H1 (cell line): ENCODE measurements around the gene POLR1C. TPM values are rescaled to one million over a fixed set of nuclear protein-coding genes. Genes with fewer than 3 reads are reported as not detected.

ENCODE experiments used
- CTCF ChIA-PET: fragments of 300-600 bp; sonication (Branson Sonifier 250); formaldehyde crosslinking; loops from one replicate; lab custom pipeline; 2021; ENCODE audit not compliant: partially characterized antibody; lab: Charles Lee
- POLR2A ChIA-PET: fragments of 300-600 bp; sonication (Branson Sonifier 250); formaldehyde crosslinking; loops from one replicate; lab custom pipeline; 2021; ENCODE audit warnings: inconsistent platforms; ENCODE audit not compliant: partially characterized antibody; lab: Charles Lee
- DNase-seq, 2 experiments: peaks; one replicate each; pipeline versions ENCODE4 v3.0.0 to v3.0.0-alpha.2; 2010 to 2022; ENCODE audit warnings: low spot score in 2 of 2, low read depth in 1 of 2, mixed read lengths in 1 of 2
- FAIRE-seq: peaks from 2 replicates; lab custom pipeline; 2011; peaks lifted over from hg19 to GRCh38; lab: Jason Lieb, UNC
- H2AFZ ChIP-seq: 2 replicates; pipeline ENCODE4 v1.8.1; 2012; ENCODE audit warnings: low read length, inconsistent platforms
- H2AK5ac ChIP-seq: 2 replicates; pipeline ENCODE4 v1.6.1; 2013; ENCODE audit warnings: low read depth, low read length
- H2BK120ac ChIP-seq: replicated peaks from 2 replicates; pipeline ENCODE3; 2013; ENCODE audit warnings: low read depth, low read length, inconsistent platforms
- H2BK12ac ChIP-seq: 2 replicates; pipeline ENCODE4 v1.6.1; 2013; ENCODE audit warnings: low read depth, low read length
- H2BK15ac ChIP-seq: 2 replicates; pipeline ENCODE4 v1.6.1; 2013; ENCODE audit warnings: low read length
- H2BK20ac ChIP-seq: 2 replicates; pipeline ENCODE4 v1.6.1; 2013; ENCODE audit warnings: low read length
- H2BK5ac ChIP-seq: 2 replicates; pipeline ENCODE4 v1.6.1; 2013; ENCODE audit warnings: low read depth, low read length
- H3K14ac ChIP-seq: 2 replicates; pipeline ENCODE4 v1.6.1; 2013; ENCODE audit warnings: inconsistent platforms; ENCODE audit not compliant: insufficient read length
- H3K18ac ChIP-seq: 2 replicates; pipeline ENCODE4 v1.6.1; 2013; ENCODE audit warnings: low read length; ENCODE audit errors: extremely low read depth
- H3K23ac ChIP-seq: 2 replicates; pipeline ENCODE4 v1.6.1; 2013; ENCODE audit warnings: inconsistent platforms; ENCODE audit not compliant: insufficient read length
- H3K23me2 ChIP-seq: 2 replicates; pipeline ENCODE4 v1.6.1; 2013; ENCODE audit warnings: low read depth, low read length
- H3K27ac ChIP-seq: 2 replicates; pipeline ENCODE4 v1.6.1; 2011; ENCODE audit warnings: low read depth, low read length, inconsistent platforms
- H3K27me3 ChIP-seq, 4 experiments: replicated peaks in 1 of 4; 1 replicate in 1 of 4; 2 replicates in 3 of 4; pipeline versions ENCODE4 v1.6.1 to v1.8.1; 2011 to 2013; ENCODE audit warnings: low read length in 3 of 4, mild to moderate bottlenecking in 3 of 4, inconsistent platforms in 2 of 4, mixed read lengths in 2 of 4, moderate library complexity in 1 of 4; ENCODE audit not compliant: control insufficient read depth in 3 of 4, insufficient read depth in 3 of 4; ENCODE audit errors: extremely low read depth in 1 of 4
- H3K36me3 ChIP-seq, 4 experiments: 2 replicates each; pipeline versions ENCODE4 v1.6.1 to v1.8.1; 2011 to 2013; ENCODE audit warnings: mild to moderate bottlenecking in 4 of 4, low read length in 3 of 4, moderate library complexity in 2 of 4, control low read depth in 1 of 4, inconsistent platforms in 1 of 4; ENCODE audit not compliant: insufficient read depth in 4 of 4, control insufficient read depth in 2 of 4
- H3K4ac ChIP-seq: replicated peaks from 2 replicates; pipeline ENCODE3; 2013; ENCODE audit warnings: low read length, low read depth, mixed read lengths, inconsistent platforms; ENCODE audit not compliant: insufficient read length
- H3K4me1 ChIP-seq, 4 experiments: replicated peaks in 1 of 4; 1 replicate in 1 of 4; 2 replicates in 3 of 4; pipeline versions ENCODE4 v1.6.1 to v1.8.1; 2011 to 2013; ENCODE audit warnings: low read length in 3 of 4, inconsistent platforms in 2 of 4, mixed read lengths in 1 of 4; ENCODE audit not compliant: insufficient read depth in 4 of 4, control insufficient read depth in 3 of 4
- H3K4me2 ChIP-seq, 2 experiments: 2 replicates each; pipeline versions ENCODE4 v1.6.1 to v1.8.1; 2011 to 2013; ENCODE audit warnings: low read depth in 2 of 2, low read length in 2 of 2, control low read depth in 1 of 2, inconsistent platforms in 1 of 2, mild to moderate bottlenecking in 1 of 2; ENCODE audit not compliant: insufficient read depth in 1 of 2
- H3K4me3 ChIP-seq, 4 experiments: fragments of 200-600, 300-600 bp in 1 of 4; sonication (generic), shearing (Covaris generic), sonication (Bioruptor Twin) in 1 of 4; 2 replicates each; pipeline versions ENCODE4 v1.5.1 to v1.8.1; 2011 to 2016; ENCODE audit warnings: low read length in 4 of 4, low read depth in 3 of 4, control low read depth in 2 of 4, inconsistent platforms in 2 of 4, mild to moderate bottlenecking in 2 of 4, mixed read lengths in 1 of 4, moderate library complexity in 1 of 4; ENCODE audit not compliant: insufficient read depth in 2 of 4; ENCODE audit errors: extremely low read depth in 1 of 4
- H3K56ac ChIP-seq: replicated peaks from 2 replicates; pipeline ENCODE3; 2013; ENCODE audit warnings: low read depth, mild to moderate bottlenecking, mixed read lengths, low read length, inconsistent platforms; ENCODE audit not compliant: insufficient read length
- H3K79me1 ChIP-seq: 2 replicates; pipeline ENCODE4 v1.6.1; 2013; ENCODE audit warnings: low read depth, low read length, control low read depth
- H3K79me2 ChIP-seq, 2 experiments: 2 replicates each; pipeline versions ENCODE4 v1.6.1 to v1.8.1; 2012 to 2013; ENCODE audit warnings: low read length in 2 of 2, mild to moderate bottlenecking in 2 of 2, inconsistent platforms in 1 of 2; ENCODE audit not compliant: insufficient read depth in 2 of 2, control insufficient read depth in 1 of 2
- H3K9ac ChIP-seq, 4 experiments: replicated peaks in 1 of 4; 1 replicate in 1 of 4; 2 replicates in 3 of 4; pipeline versions ENCODE4 v1.6.1 to v1.8.1; 2011 to 2013; ENCODE audit warnings: low read depth in 3 of 4, low read length in 3 of 4, control low read depth in 2 of 4, mild to moderate bottlenecking in 2 of 4, moderate library complexity in 2 of 4, inconsistent platforms in 1 of 4; ENCODE audit errors: extremely low read depth in 1 of 4
- H3K9me3 ChIP-seq, 2 experiments: 2 replicates each; pipeline versions ENCODE4 v1.6.1 to v1.8.1; 2012 to 2013; ENCODE audit warnings: mild to moderate bottlenecking in 2 of 2, moderate library complexity in 2 of 2, control low read depth in 1 of 2, inconsistent platforms in 1 of 2, low read depth in 1 of 2, low read length in 1 of 2, mixed read lengths in 1 of 2; ENCODE audit not compliant: insufficient read depth in 2 of 2
- H4K20me1 ChIP-seq, 2 experiments: replicated peaks in 1 of 2; 2 replicates each; pipeline versions ENCODE3 to v1.8.1; 2011 to 2013; ENCODE audit warnings: inconsistent platforms in 2 of 2, low read length in 2 of 2, mild to moderate bottlenecking in 1 of 2; ENCODE audit not compliant: insufficient read depth in 2 of 2, control insufficient read depth in 1 of 2
- H4K5ac ChIP-seq: 2 replicates; pipeline ENCODE4 v1.6.1; 2013; ENCODE audit warnings: low read length, low read depth, mixed read lengths, inconsistent platforms; ENCODE audit not compliant: insufficient read length
- H4K8ac ChIP-seq: 2 replicates; pipeline ENCODE4 v1.8.0; 2013; ENCODE audit warnings: mild to moderate bottlenecking, moderate library complexity, low read length, inconsistent platforms; ENCODE audit not compliant: insufficient read depth; ENCODE audit errors: extremely low read depth
- H4K91ac ChIP-seq: replicated peaks from 2 replicates; pipeline ENCODE3; 2013; ENCODE audit warnings: low read length, mixed read lengths, inconsistent platforms; ENCODE audit not compliant: insufficient read length
- BCL11A ChIP-seq, 2 experiments: IDR thresholded peaks; one replicate each; pipeline ENCODE4 v1.6.1; 2011; ENCODE audit warnings: low read depth in 2 of 2, low read length in 2 of 2, mild to moderate bottlenecking in 2 of 2
- CEBPB ChIP-seq: IDR thresholded peaks from 2 replicates; pipeline ENCODE4 v1.6.1; 2012; ENCODE audit warnings: low read depth, low read length
- CREB1 ChIP-seq: IDR thresholded peaks from 2 replicates; pipeline ENCODE4 v1.6.1; 2012; ENCODE audit warnings: inconsistent platforms
- HDAC2 ChIP-seq, 2 experiments: fragments of 300-600 bp in 1 of 2; sonication (generic) in 1 of 2; IDR thresholded peaks; 2 replicates each; pipeline ENCODE4 v1.6.1; 2011 to 2012; ENCODE audit warnings: low read depth in 2 of 2, low read length in 2 of 2, mild to moderate bottlenecking in 2 of 2, moderate library complexity in 2 of 2, borderline replicate concordance in 1 of 2, inconsistent platforms in 1 of 2
- KDM5A ChIP-seq: fragments of 200-600 bp; IDR thresholded peaks from 2 replicates; pipeline ENCODE4 v1.7.1; 2012; ENCODE audit warnings: mild to moderate bottlenecking, low read length, inconsistent platforms, mixed read lengths
- RAD21 ChIP-seq, 2 experiments: IDR thresholded peaks in 1 of 2; conservative IDR thresholded peaks in 1 of 2; 2 replicates each; pipeline ENCODE4 v1.6.1; 2011; ENCODE audit warnings: low read depth in 2 of 2, low read length in 2 of 2, improper control_type of control experiment in 1 of 2, inconsistent platforms in 1 of 2, mild to moderate bottlenecking in 1 of 2, moderate library complexity in 1 of 2
- RFX5 ChIP-seq: IDR thresholded peaks from 2 replicates; pipeline ENCODE4 v1.6.1; 2011; ENCODE audit warnings: low read depth, low read length, improper control_type of control experiment, borderline replicate concordance
- SIX5 ChIP-seq: IDR thresholded peaks from 2 replicates; pipeline ENCODE4 v1.6.1; 2011; ENCODE audit warnings: mild to moderate bottlenecking, low read depth, low read length
- SUZ12 ChIP-seq: fragments of 200-600 bp; sonication (generic); IDR thresholded peaks from 2 replicates; pipeline ENCODE4 v1.6.1; 2012; ENCODE audit warnings: mild to moderate bottlenecking, inconsistent platforms, low read length, moderate library complexity, mixed read lengths
- TBP ChIP-seq: IDR thresholded peaks from 2 replicates; pipeline ENCODE4 v1.6.1; 2011; ENCODE audit warnings: low read depth, low read length, improper control_type of control experiment
- TEAD4 ChIP-seq: IDR thresholded peaks from 2 replicates; pipeline ENCODE4 v1.6.1; 2012; ENCODE audit warnings: low read depth, low read length, inconsistent platforms, mixed read lengths
- YY1 ChIP-seq: IDR thresholded peaks from 2 replicates; pipeline ENCODE4 v1.6.1; 2011; ENCODE audit warnings: low read depth, mild to moderate bottlenecking, low read length
- WGBS, 2 experiments: shearing (Covaris generic) in 1 of 2; methylation state at CpG; one replicate each; pipeline versions ENCODE4 v1.1.6 to v1.1.7; 2013 to 2015; ENCODE audit warnings: low lambda C conversion rate in 2 of 2, mixed read lengths in 2 of 2, inconsistent platforms in 1 of 2, low coverage in 1 of 2, missing lambda C conversion rate in 1 of 2; ENCODE audit not compliant: insufficient replicate concordance in 2 of 2, insufficient coverage in 1 of 2, insufficient read length in 1 of 2; ENCODE audit errors: extremely low coverage in 1 of 2, missing lambda C conversion rate in 1 of 2; 5-methylcytosine and 5-hydroxymethylcytosine counted together
- polyA plus RNA-seq, 7 experiments: library from polyadenylated mRNA; depleted of rRNA in 3 of 7; stranded (reverse) in 5 of 7; unstranded in 2 of 7; fragments of >200 nt in 5 of 7; fragments of 200-250 nt in 2 of 7; gene quantifications; 1 replicate in 5 of 7; 2 replicates in 1 of 7; 4 replicates in 1 of 7; pipeline versions ENCODE4 v1.2.1 to v1.2.3, GENCODE V29; 2011 to 2013; ENCODE audit warnings: missing spikeins in 2 of 7, mixed read lengths in 2 of 7
- total RNA-seq: library from RNA; stranded (reverse); fragmentation: NEBNext Ultra II Directional; extraction: Animal tissue kit (Norgen Biotek cat#: 25700); gene quantifications from 2 replicates; pipeline ENCODE4 v1.2.1, GENCODE V29; 2021
- TF ChIP-seq, protein P1 (sequence below): IDR thresholded peaks from 2 replicates; pipeline ENCODE4 v1.6.1; 2012; ENCODE audit warnings: inconsistent platforms
- TF ChIP-seq, protein P2 (sequence below): IDR thresholded peaks from 2 replicates; pipeline ENCODE4 v1.6.1; 2012; ENCODE audit warnings: inconsistent platforms

POLR1C gene
- total and polyA plus RNA-seq, 2 of the 8 experiments (the other 6 are each of a cell fraction or from before 2014, with no cell fraction given), result 42.9 to 49.6 TPM

- FAIRE-seq, result no peak
- TF ChIP-seq BCL11A (IDR thresholded peaks at IDR 0.05; ENCODE audit: low read depth in 2 of 2, low read length in 2 of 2) (no peak), RAD21 (IDR thresholded peaks at IDR 0.05 in 1 of 2, conservative IDR thresholded peaks at IDR 0.05 in 1 of 2; ENCODE audit: low read depth in 2 of 2, low read length in 2 of 2) (no peak), CREB1 (no peak), TBP (no peak), SUZ12 (no peak), TEAD4 (no peak), HDAC2 (IDR thresholded peaks at IDR 0.05; ENCODE audit: borderline replicate concordance in 1 of 2, low read depth in 2 of 2, low read length in 2 of 2) (no peak), KDM5A (no peak), YY1 (no peak), RFX5 (no peak), SIX5 (no peak), CEBPB (no peak)
- TF ChIP-seq, protein P1, sequence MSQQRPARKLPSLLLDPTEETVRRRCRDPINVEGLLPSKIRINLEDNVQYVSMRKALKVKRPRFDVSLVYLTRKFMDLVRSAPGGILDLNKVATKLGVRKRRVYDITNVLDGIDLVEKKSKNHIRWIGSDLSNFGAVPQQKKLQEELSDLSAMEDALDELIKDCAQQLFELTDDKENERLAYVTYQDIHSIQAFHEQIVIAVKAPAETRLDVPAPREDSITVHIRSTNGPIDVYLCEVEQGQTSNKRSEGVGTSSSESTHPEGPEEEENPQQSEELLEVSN, result no peak
- TF ChIP-seq, protein P2, sequence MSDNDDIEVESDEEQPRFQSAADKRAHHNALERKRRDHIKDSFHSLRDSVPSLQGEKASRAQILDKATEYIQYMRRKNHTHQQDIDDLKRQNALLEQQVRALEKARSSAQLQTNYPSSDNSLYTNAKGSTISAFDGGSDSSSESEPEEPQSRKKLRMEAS, result no peak
Measured at GRCh38 chr6:43497129-43497396, 19.8 kb upstream of the POLR1C start.

More at GRCh38 chr6:43497129-43497396, 19.8 kb upstream of the POLR1C start:
- no peak overlapping the region for H4K91ac ChIP-seq
- no peaks in the 10 kb centered on the region for H3K9me3 ChIP-seq
- H3K4me1 ChIP-seq, result peaks cover 5 to 17% (median 11%) of the 10 kb centered on the region in 4 experiments
- no peak overlapping the region for H3K4ac ChIP-seq
- no peak overlapping the region for H2BK12ac ChIP-seq
- peaks cover 11 to 31% (median 23%) of the 10 kb centered on the region in 4 experiments; a peak in 7 of 8 replicates for H3K36me3 ChIP-seq
- H3K27me3 ChIP-seq, result no peaks in the 10 kb centered on the region
- 94% methylated on average over 6 of the region's 6 CpGs; no CpG with 5 or more reads in 1 of the 2 experiments for WGBS, 2 experiments
- H2BK20ac ChIP-seq, result no peak overlapping the region
- no peak overlapping the region for H3K27ac ChIP-seq
- peaks cover 16% of the 10 kb centered on the region; the same call in 1 of the 2 replicates for H3K79me1 ChIP-seq
- no peak for DNase-seq
- H3K14ac ChIP-seq, result no peak overlapping the region
- H3K9ac ChIP-seq, result no peak overlapping the region
- POLR2A ChIA-PET, result interaction anchor here (1.2 to 5.6 kb wide), 7 partner anchors 8 to 41 kb away, joined by 3 to 27 read pairs (median 4); partner anchors contain the start of genes LRRC73, POLR1C and YIPF3
- H3K4me3 ChIP-seq, result no peak overlapping the region
- H2BK15ac ChIP-seq, result no peak overlapping the region
- H4K20me1 ChIP-seq, result peaks cover 8 to 23% of the 10 kb centered on the region in 2 experiments
- H3K18ac ChIP-seq, result no peak overlapping the region
- H3K4me2 ChIP-seq, result no peak overlapping the region
- H3K56ac ChIP-seq, result no peak overlapping the region
- H3K23ac ChIP-seq, result no peak overlapping the region
- no peak overlapping the region for H2BK120ac ChIP-seq
- CTCF ChIA-PET, result interaction anchor here (0.8 to 32.9 kb wide), 17 partner anchors 4 to 271 kb away, joined by 3 to 536 read pairs (median 6); partner anchors contain the start of genes DLK2, DNPH1, LRRC73 and TJAP1
- no peaks in the 10 kb centered on the region for H3K23me2 ChIP-seq
- H2AK5ac ChIP-seq, result no peak overlapping the region
- no peak overlapping the region; the same call in 1 of the 2 replicates for H2BK5ac ChIP-seq
- no peak overlapping the region for H4K5ac ChIP-seq
- H2AFZ ChIP-seq, result no peak overlapping the region
- no peak overlapping the region for H4K8ac ChIP-seq
- peaks cover 4 to 35% of the 10 kb centered on the region in 2 experiments; a peak in 3 of 4 replicates for H3K79me2 ChIP-seq
